Thyroid gland (tissue), 4 donors: Measurements from ENCODE around the gene CFAP299. TPM values are rescaled to one million over a fixed set of nuclear protein-coding genes. Genes with fewer than 3 reads are reported as not detected.

Experiments
- DNase-seq, 2 donors: peaks; one replicate each; pipeline ENCODE4 v3.0.0-alpha.2; 2019
- H3K27ac ChIP-seq, 3 donors: fragments of 200-600 bp; sonication (generic); 1 replicate in 2 of 3; 2 replicates in 1 of 3; pipeline ENCODE4 v1.5.1; 2016 to 2019; ENCODE audit warnings: mild to moderate bottlenecking in 1 of 3, moderate library complexity in 1 of 3
- H3K27me3 ChIP-seq: fragments of 200-600 bp; sonication (generic); one replicate; pipeline ENCODE4 v1.5.1; 2019
- H3K36me3 ChIP-seq, 2 donors: fragments of 200-600 bp; sonication (generic); one replicate each; pipeline ENCODE4 v1.5.1; 2016 to 2019
- H3K4me1 ChIP-seq, 2 donors: fragments of 200-600 bp; sonication (generic); one replicate each; pipeline ENCODE4 v1.5.1; 2017 to 2019
- H3K4me3 ChIP-seq, 3 donors: fragments of 200-600 bp; sonication (generic); replicated peaks in 1 of 3; 1 replicate in 2 of 3; 2 replicates in 1 of 3; pipeline ENCODE4 v1.5.1; 2016; ENCODE audit warnings: mild to moderate bottlenecking in 1 of 3
- H3K9me3 ChIP-seq: fragments of 200-600 bp; sonication (generic); one replicate; pipeline ENCODE4 v1.5.1; 2017
- CTCF ChIP-seq, 6 experiments: fragments of 200-600 bp in 3 of 6; fragments of 450-650 bp in 3 of 6; sonication (generic) in 3 of 6; IDR thresholded peaks; one replicate each; pipeline ENCODE4 v1.5.1; 2016 to 2019; ENCODE audit warnings: antibody characterized with exemption in 6 of 6, mild to moderate bottlenecking in 2 of 6, inconsistent platforms in 1 of 6, moderate library complexity in 1 of 6
- POLR2A ChIP-seq, 2 donors: fragments of 450-650 bp; IDR thresholded peaks; one replicate each; pipeline ENCODE4 v1.6.1; 2017; ENCODE audit warnings: antibody characterized with exemption in 2 of 2, mild to moderate bottlenecking in 2 of 2, moderate library complexity in 1 of 2
- WGBS, 2 donors: methylation state at CpG; one replicate each; pipeline ENCODE4 v1.1.5; 2017; 5-methylcytosine and 5-hydroxymethylcytosine counted together
- intact Hi-C: fragments of 100-400 bp; cut with DNase I; formaldehyde crosslinking; loops from one replicate; pipeline ENCODE4 v1.15.1; 2023
- total RNA-seq, 4 donors: library from RNA; depleted of rRNA; stranded (reverse); fragments of >200 nt; gene quantifications; one replicate each; pipeline ENCODE4 v1.2.3, GENCODE V29; 2016

Gene CFAP299
- total RNA-seq, 4 donors from 2014 or later, result 1.3 to 2.8 (median 2.7) TPM; not detected in 1

- TF ChIP-seq POLR2A (IDR thresholded peaks at IDR 0.05) (no peak), CTCF (IDR thresholded peaks at IDR 0.05) (no peak)
- 75 to 80% methylated on average over 1 of the region's 1 CpG for WGBS, 2 donors
- intact Hi-C loops, result no loop called here
Observed at GRCh38 chr4:80839281-80839680, 503.8 kb downstream of the CFAP299 start.

GRCh38 chr4:80839792-80840191, 504.3 kb downstream of the CFAP299 start:
- H3K4me3 ChIP-seq, result no peak overlapping the region
- DNase-seq, result no peak
- no peaks in the 10 kb centered on the region for H3K27me3 ChIP-seq
- H3K4me1 ChIP-seq, result no peaks in the 10 kb centered on the region
- H3K9me3 ChIP-seq, result no peaks in the 10 kb centered on the region
- intact Hi-C loops, result no loop called here
- H3K27ac ChIP-seq, result no peak overlapping the region
- TF ChIP-seq POLR2A (IDR thresholded peaks at IDR 0.05) (no peak), CTCF (IDR thresholded peaks at IDR 0.05) (no peak)
- no peaks in the 10 kb centered on the region for H3K36me3 ChIP-seq

More at GRCh38 chr4:80839281-80839680, 503.8 kb downstream of the CFAP299 start:
- H3K36me3 ChIP-seq, result no peaks in the 10 kb centered on the region
- H3K27ac ChIP-seq, result no peak overlapping the region
- no peaks in the 10 kb centered on the region for H3K9me3 ChIP-seq
- H3K4me3 ChIP-seq, result no peak overlapping the region
- DNase-seq, result no peak
- no peaks in the 10 kb centered on the region for H3K27me3 ChIP-seq
- H3K4me1 ChIP-seq, result no peaks in the 10 kb centered on the region

- no peak overlapping the region for H3K4me3 ChIP-seq
- H3K27me3 ChIP-seq, result no peaks in the 10 kb centered on the region
- 72 to 77% methylated on average over 1 of the region's 1 CpG for WGBS, 2 donors
- no peak for TF ChIP-seq POLR2A (IDR thresholded peaks at IDR 0.05)
- intact Hi-C loops, result no loop called here
- no peaks in the 10 kb centered on the region for H3K36me3 ChIP-seq
- H3K27ac ChIP-seq, result no peak overlapping the region
- no peak for DNase-seq
- no peaks in the 10 kb centered on the region for H3K4me1 ChIP-seq
- no peaks in the 10 kb centered on the region for H3K9me3 ChIP-seq
Observed at GRCh38 chr4:80840396-80840795, 504.9 kb downstream of the CFAP299 start.

GRCh38 chr4:80841587-80842281, 506.2 kb downstream of the CFAP299 start:
- no peak for TF ChIP-seq POLR2A (IDR thresholded peaks at IDR 0.05)
- TF ChIP-seq CTCF (IDR thresholded peaks at IDR 0.05), result no peak
- Histone ChIP-seq H3K4me1 (no peaks in the 10 kb centered on the region), H3K9me3 (no peaks in the 10 kb centered on the region), H3K27me3 (no peaks in the 10 kb centered on the region), H3K36me3 (no peaks in the 10 kb centered on the region), H3K27ac (no peak overlapping the region), H3K4me3 (no peak overlapping the region)
- intact Hi-C loops, result no loop called here
- 87 to 91% methylated on average over 2 of the region's 2 CpGs for WGBS, 2 donors
- no peak for DNase-seq

- H3K4me3 ChIP-seq, result no peak overlapping the region
- intact Hi-C loops, result no loop called here
- DNase-seq, result no peak
Observed at GRCh38 chr4:80846210-80846609, 510.7 kb downstream of the CFAP299 start.

More at GRCh38 chr4:80846210-80846609, 510.7 kb downstream of the CFAP299 start:
- Histone ChIP-seq H3K27me3 (no peaks in the 10 kb centered on the region), H3K36me3 (no peaks in the 10 kb centered on the region), H3K4me1 (no peaks in the 10 kb centered on the region), H3K9me3 (no peaks in the 10 kb centered on the region), H3K27ac (no peak overlapping the region)
- TF ChIP-seq CTCF (IDR thresholded peaks at IDR 0.05), result no peak
